K562 (cell line): Measurements from ENCODE around the gene OR56A3. TPM values are rescaled to one million over a fixed set of nuclear protein-coding genes. Genes with fewer than 3 reads are reported as not detected.

Source experiments
- BRF1 ChIP-seq: IDR thresholded peaks from 3 replicates; pipeline ENCODE4 v1.6.1; 2011; ENCODE audit warnings: borderline replicate concordance, mild to moderate bottlenecking; ENCODE audit not compliant: insufficient read length; ENCODE audit errors: extremely low read depth
- IRF2 ChIP-seq: sonication (generic); formaldehyde crosslinking; IDR thresholded peaks from 2 replicates; pipeline ENCODE4 v1.8.1; 2022; ENCODE audit warnings: mild to moderate bottlenecking, missing genetic modification reagents
- NR1H2 ChIP-seq: sonication (generic); formaldehyde crosslinking; IDR thresholded peaks from 2 replicates; pipeline ENCODE4 v1.4.0; 2020; ENCODE audit warnings: mild to moderate bottlenecking, missing genetic modification reagents
- NR2C2 ChIP-seq, 2 experiments: fragments of 200-800 bp in 1 of 2; sonication (Bioruptor generic) in 1 of 2; sonication (generic) in 1 of 2; formaldehyde crosslinking in 1 of 2; IDR thresholded peaks; 2 replicates each; pipeline versions ENCODE4 v1.6.1 to v1.8.0; 2016 to 2022; ENCODE audit warnings: mild to moderate bottlenecking in 1 of 2, missing compliant biosample characterization in 1 of 2, missing genetic modification characterization in 1 of 2, missing genetic modification reagents in 1 of 2
- POLR2B ChIP-seq: fragments of 450-650 bp; IDR thresholded peaks from 2 replicates; pipeline ENCODE4 v1.6.1; 2018; ENCODE audit warnings: low read depth; ENCODE audit not compliant: partially characterized antibody
- POLR3A ChIP-seq: IDR thresholded peaks from 2 replicates; pipeline ENCODE4 v1.6.1; 2011; ENCODE audit warnings: borderline replicate concordance, mild to moderate bottlenecking, moderate library complexity; ENCODE audit not compliant: insufficient read length, insufficient read depth; ENCODE audit errors: extremely low read depth
- RBM39 ChIP-seq: fragments of 200-400 bp; formaldehyde crosslinking; optimal IDR thresholded peaks from 2 replicates; pipeline ENCODE3; 2018; ENCODE audit warnings: low read depth, low read length
- SMARCA4 ChIP-seq: fragments of 450-650 bp; IDR thresholded peaks from 2 replicates; pipeline ENCODE4 v1.6.1; 2016
- SRSF7 ChIP-seq: fragments of 200-400 bp; formaldehyde crosslinking; optimal IDR thresholded peaks from 2 replicates; pipeline ENCODE3; 2017; ENCODE audit warnings: mild to moderate bottlenecking, low read depth, low read length
- ZNF12 ChIP-seq: sonication (generic); formaldehyde crosslinking; IDR thresholded peaks from 2 replicates; pipeline ENCODE4 v1.4.0; 2020; ENCODE audit warnings: mild to moderate bottlenecking, missing genetic modification reagents
- ZNF274 ChIP-seq: IDR thresholded peaks from 2 replicates; pipeline ENCODE4 v1.6.1; 2011; ENCODE audit warnings: low read depth, mild to moderate bottlenecking, low read length, moderate library complexity, borderline replicate concordance
- ZNF444 ChIP-seq: fragments of 250-450 bp; sonication (Bioruptor Pico); IDR thresholded peaks from 2 replicates; pipeline ENCODE4 v1.4.0; 2020; ENCODE audit warnings: mild to moderate bottlenecking, moderate library complexity
- ZSCAN32 ChIP-seq: fragments of 450-650 bp; formaldehyde crosslinking; IDR thresholded peaks from 2 replicates; pipeline ENCODE4 v1.4.0; 2020; ENCODE audit warnings: mild to moderate bottlenecking, moderate library complexity
- polyA plus RNA-seq, 8 experiments: library from polyadenylated mRNA; depleted of rRNA in 4 of 8; stranded (reverse) in 5 of 8; unstranded in 3 of 8; fragments of >200 nt; fragmentation: Nextera tagmentation in 2 of 8; fragmentation: Illumina TruSeq in 1 of 8; extraction: Ambion mirVana in 2 of 8; extraction: Trizol in 1 of 8; gene quantifications; 2 replicates each; pipeline versions ENCODE4 v1.2.1 to v1.2.3, GENCODE V29; 2011 to 2014; ENCODE audit warnings: inconsistent platforms in 1 of 8, missing spikeins in 1 of 8
- total RNA-seq, 7 experiments: library from RNA; depleted of rRNA in 6 of 7; stranded (reverse); fragments of >200 nt in 6 of 7; fragmentation: Illumina TruSeq in 2 of 7; extraction: Trizol in 2 of 7; gene quantifications; 2 replicates each; pipeline versions ENCODE4 v1.2.1 to v1.2.3, GENCODE V29; 2011 to 2021; ENCODE audit warnings: low replicate concordance in 1 of 7
- TF ChIP-seq, protein P1 (sequence below): fragments of 250-450 bp; sonication (Bioruptor Pico); IDR thresholded peaks from 2 replicates; pipeline ENCODE4 v1.4.0; 2020
- TF ChIP-seq, protein P2 (sequence below): IDR thresholded peaks from 2 replicates; pipeline ENCODE4 v1.6.1; 2014; ENCODE audit warnings: antibody characterized with exemption

OR56A3 gene
- total and polyA plus RNA-seq, 9 of the 15 experiments (the other 6 are each of a cell fraction or from before 2014, with no cell fraction given), result not detected

- TF ChIP-seq, protein P1, sequence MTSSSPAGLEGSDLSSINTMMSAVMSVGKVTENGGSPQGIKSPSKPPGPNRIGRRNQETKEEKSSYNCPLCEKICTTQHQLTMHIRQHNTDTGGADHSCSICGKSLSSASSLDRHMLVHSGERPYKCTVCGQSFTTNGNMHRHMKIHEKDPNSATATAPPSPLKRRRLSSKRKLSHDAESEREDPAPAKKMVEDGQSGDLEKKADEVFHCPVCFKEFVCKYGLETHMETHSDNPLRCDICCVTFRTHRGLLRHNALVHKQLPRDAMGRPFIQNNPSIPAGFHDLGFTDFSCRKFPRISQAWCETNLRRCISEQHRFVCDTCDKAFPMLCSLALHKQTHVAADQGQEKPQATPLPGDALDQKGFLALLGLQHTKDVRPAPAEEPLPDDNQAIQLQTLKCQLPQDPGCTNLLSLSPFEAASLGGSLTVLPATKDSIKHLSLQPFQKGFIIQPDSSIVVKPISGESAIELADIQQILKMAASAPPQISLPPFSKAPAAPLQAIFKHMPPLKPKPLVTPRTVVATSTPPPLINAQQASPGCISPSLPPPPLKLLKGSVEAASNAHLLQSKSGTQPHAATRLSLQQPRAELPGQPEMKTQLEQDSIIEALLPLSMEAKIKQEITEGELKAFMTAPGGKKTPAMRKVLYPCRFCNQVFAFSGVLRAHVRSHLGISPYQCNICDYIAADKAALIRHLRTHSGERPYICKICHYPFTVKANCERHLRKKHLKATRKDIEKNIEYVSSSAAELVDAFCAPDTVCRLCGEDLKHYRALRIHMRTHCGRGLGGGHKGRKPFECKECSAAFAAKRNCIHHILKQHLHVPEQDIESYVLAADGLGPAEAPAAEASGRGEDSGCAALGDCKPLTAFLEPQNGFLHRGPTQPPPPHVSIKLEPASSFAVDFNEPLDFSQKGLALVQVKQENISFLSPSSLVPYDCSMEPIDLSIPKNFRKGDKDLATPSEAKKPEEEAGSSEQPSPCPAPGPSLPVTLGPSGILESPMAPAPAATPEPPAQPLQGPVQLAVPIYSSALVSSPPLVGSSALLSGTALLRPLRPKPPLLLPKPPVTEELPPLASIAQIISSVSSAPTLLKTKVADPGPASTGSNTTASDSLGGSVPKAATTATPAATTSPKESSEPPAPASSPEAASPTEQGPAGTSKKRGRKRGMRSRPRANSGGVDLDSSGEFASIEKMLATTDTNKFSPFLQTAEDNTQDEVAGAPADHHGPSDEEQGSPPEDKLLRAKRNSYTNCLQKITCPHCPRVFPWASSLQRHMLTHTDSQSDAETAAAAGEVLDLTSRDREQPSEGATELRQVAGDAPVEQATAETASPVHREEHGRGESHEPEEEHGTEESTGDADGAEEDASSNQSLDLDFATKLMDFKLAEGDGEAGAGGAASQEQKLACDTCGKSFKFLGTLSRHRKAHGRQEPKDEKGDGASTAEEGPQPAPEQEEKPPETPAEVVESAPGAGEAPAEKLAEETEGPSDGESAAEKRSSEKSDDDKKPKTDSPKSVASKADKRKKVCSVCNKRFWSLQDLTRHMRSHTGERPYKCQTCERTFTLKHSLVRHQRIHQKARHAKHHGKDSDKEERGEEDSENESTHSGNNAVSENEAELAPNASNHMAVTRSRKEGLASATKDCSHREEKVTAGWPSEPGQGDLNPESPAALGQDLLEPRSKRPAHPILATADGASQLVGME (CRISPR knock-in tag), result no peak
- no peak for TF ChIP-seq ZNF12 (CRISPR knock-in tag)
- no peak for TF ChIP-seq SMARCA4
- TF ChIP-seq, protein P2, sequence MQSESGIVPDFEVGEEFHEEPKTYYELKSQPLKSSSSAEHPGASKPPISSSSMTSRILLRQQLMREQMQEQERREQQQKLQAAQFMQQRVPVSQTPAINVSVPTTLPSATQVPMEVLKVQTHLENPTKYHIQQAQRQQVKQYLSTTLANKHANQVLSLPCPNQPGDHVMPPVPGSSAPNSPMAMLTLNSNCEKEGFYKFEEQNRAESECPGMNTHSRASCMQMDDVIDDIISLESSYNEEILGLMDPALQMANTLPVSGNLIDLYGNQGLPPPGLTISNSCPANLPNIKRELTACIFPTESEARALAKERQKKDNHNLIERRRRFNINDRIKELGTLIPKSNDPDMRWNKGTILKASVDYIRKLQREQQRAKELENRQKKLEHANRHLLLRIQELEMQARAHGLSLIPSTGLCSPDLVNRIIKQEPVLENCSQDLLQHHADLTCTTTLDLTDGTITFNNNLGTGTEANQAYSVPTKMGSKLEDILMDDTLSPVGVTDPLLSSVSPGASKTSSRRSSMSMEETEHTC, result no peak
- no peak for TF ChIP-seq NR2C2 (CRISPR knock-in tag; IDR thresholded peaks at IDR 0.05)
- no peak for TF ChIP-seq NR2C2 (tag; IDR thresholded peaks at IDR 0.05)
- TF ChIP-seq POLR3A, result no peak
- TF ChIP-seq RBM39, result no peak
- no peak for TF ChIP-seq IRF2 (CRISPR knock-in tag)
- no peak for TF ChIP-seq ZNF444 (CRISPR knock-in tag)
- TF ChIP-seq SRSF7, result no peak
- TF ChIP-seq NR1H2, result no peak
- no peak for TF ChIP-seq ZNF274
- TF ChIP-seq BRF1, result no peak
- no peak for TF ChIP-seq POLR2B
- no peak for TF ChIP-seq ZSCAN32 (CRISPR knock-in tag)
Measured at GRCh38 chr11:5968394-5968793, 26.3 kb downstream of the OR56A3 start, which contains the start of gene OR56A5 (continued).
